Hepatocyte (in vitro differentiated cells): Measurements from ENCODE around the gene CIT.

ENCODE experiments used
- EZH2phosphoT487 ChIP-seq: fragments of 200-600 bp; sonication (generic); IDR thresholded peaks from one replicate; pipeline ENCODE4 v1.6.1; 2018; ENCODE audit warnings: antibody characterized with exemption, mild to moderate bottlenecking, low read depth, moderate library complexity; ENCODE audit not compliant: unreplicated experiment, severe bottlenecking
- TF ChIP-seq, protein P1 (sequence below): fragments of 200-600 bp; sonication (generic); IDR thresholded peaks from 2 replicates; pipeline ENCODE4 v1.5.1; 2016; ENCODE audit warnings: antibody characterized with exemption, mild to moderate bottlenecking; ENCODE audit not compliant: poor library complexity

GRCh38 chr12:119877639-119877948 is 474 bp upstream of the CIT start:
- TF ChIP-seq, protein P1, sequence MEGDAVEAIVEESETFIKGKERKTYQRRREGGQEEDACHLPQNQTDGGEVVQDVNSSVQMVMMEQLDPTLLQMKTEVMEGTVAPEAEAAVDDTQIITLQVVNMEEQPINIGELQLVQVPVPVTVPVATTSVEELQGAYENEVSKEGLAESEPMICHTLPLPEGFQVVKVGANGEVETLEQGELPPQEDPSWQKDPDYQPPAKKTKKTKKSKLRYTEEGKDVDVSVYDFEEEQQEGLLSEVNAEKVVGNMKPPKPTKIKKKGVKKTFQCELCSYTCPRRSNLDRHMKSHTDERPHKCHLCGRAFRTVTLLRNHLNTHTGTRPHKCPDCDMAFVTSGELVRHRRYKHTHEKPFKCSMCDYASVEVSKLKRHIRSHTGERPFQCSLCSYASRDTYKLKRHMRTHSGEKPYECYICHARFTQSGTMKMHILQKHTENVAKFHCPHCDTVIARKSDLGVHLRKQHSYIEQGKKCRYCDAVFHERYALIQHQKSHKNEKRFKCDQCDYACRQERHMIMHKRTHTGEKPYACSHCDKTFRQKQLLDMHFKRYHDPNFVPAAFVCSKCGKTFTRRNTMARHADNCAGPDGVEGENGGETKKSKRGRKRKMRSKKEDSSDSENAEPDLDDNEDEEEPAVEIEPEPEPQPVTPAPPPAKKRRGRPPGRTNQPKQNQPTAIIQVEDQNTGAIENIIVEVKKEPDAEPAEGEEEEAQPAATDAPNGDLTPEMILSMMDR = no peak
- TF ChIP-seq EZH2phosphoT487 = no peak
